Measurements from ENCODE around the gene PGBD1. TPM values are rescaled to one million over a fixed set of nuclear protein-coding genes. Genes with fewer than 3 reads are reported as not detected.

Gene PGBD1
- total and polyA plus RNA-seq, 2 of the 13 experiments (the other 11 are each of a cell fraction or from before 2014, with no cell fraction given) = 3.6 to 6.9 TPM

GRCh38 chr6:28335564-28336283, 54.4 kb downstream of the PGBD1 start, which contains the start of gene ZSCAN31 (continued):
- peak; percentile 65; the same call in 1 of the 2 replicates for TF ChIP-seq ZSCAN21 (CRISPR knock-in tag; IDR thresholded peaks at IDR 0.05; ENCODE audit: borderline replicate concordance)
- peak; percentile 52 for TF ChIP-seq HNRNPH1 (optimal IDR thresholded peaks at IDR 0.05; ENCODE audit: low read depth, low read length)
- no peak for TF ChIP-seq BATF2 (CRISPR knock-in tag; IDR thresholded peaks at IDR 0.05)
- no peak for TF ChIP-seq KDM1A (CRISPR knock-in tag; IDR thresholded peaks at IDR 0.05)
- TF ChIP-seq MED1 (CRISPR knock-in tag; IDR thresholded peaks at IDR 0.05) = peak; percentile 67
- no peak for TF ChIP-seq TAF15 (IDR thresholded peaks at IDR 0.05; ENCODE audit: low read depth, low read length, poor library complexity, severe bottlenecking)
- peak; percentile 75 for TF ChIP-seq RBM39 (IDR thresholded peaks at IDR 0.05; ENCODE audit: low read depth, low read length, poor library complexity, severe bottlenecking)
- TF ChIP-seq ZNF619 (CRISPR knock-in tag; IDR thresholded peaks at IDR 0.05) = 0 out of 2 replicates have a peak, but pooled peaks have one; percentile 71
- TF ChIP-seq KDM5A (IDR thresholded peaks at IDR 0.05; ENCODE audit: borderline replicate concordance, low read length) = peak; percentile 84
- peak; percentile 29; the same call in 1 of the 2 replicates for TF ChIP-seq BORCS8-MEF2B (CRISPR knock-in tag; IDR thresholded peaks at IDR 0.05)
- TF ChIP-seq IRF1 (CRISPR knock-in tag; IDR thresholded peaks at IDR 0.05; ENCODE audit: low read depth) = no peak
- 0 out of 2 replicates have a peak, but pooled peaks have one; percentile 81 for TF ChIP-seq ATF5 (CRISPR knock-in tag; IDR thresholded peaks at IDR 0.05; ENCODE audit: low read depth)
- TF ChIP-seq SNAI1 (CRISPR knock-in tag; IDR thresholded peaks at IDR 0.05; ENCODE audit: borderline replicate concordance) = peak; percentile 68; the same call in 1 of the 2 replicates
- no peak for TF ChIP-seq MAF1 (CRISPR knock-in tag; IDR thresholded peaks at IDR 0.05; ENCODE audit: borderline replicate concordance)
- no peak for TF ChIP-seq SSRP1 (CRISPR knock-in tag; IDR thresholded peaks at IDR 0.05)
- TF ChIP-seq BCLAF1 (IDR thresholded peaks at IDR 0.05) = no peak
- TF ChIP-seq ZNF121 (CRISPR knock-in tag; IDR thresholded peaks at IDR 0.05) = no peak
- no peak for TF ChIP-seq ZNF780A (CRISPR knock-in tag; IDR thresholded peaks at IDR 0.05)
- peak; percentile 68; the same call in 1 of the 2 replicates for TF ChIP-seq HMG20B (CRISPR knock-in tag; conservative IDR thresholded peaks at IDR 0.05)
- TF ChIP-seq SOX13 (IDR thresholded peaks at IDR 0.05) = peak; percentile 56; the same call in 1 of the 2 replicates
- TF ChIP-seq SOX13 (CRISPR knock-in tag; conservative IDR thresholded peaks at IDR 0.05 in 1 of 2, IDR thresholded peaks at IDR 0.05 in 1 of 2) = peak in 1 of 2 experiments; percentile 56; a peak in 2 of 4 replicates
- TF ChIP-seq SMARCC2 (IDR thresholded peaks at IDR 0.05) = no peak

All from HepG2 (cell line).